ENCODE measurements around the gene GGA2. TPM values are rescaled to one million over a fixed set of nuclear protein-coding genes. Genes with fewer than 3 reads are reported as not detected.
"Not testable (repeated sequence)": the region's sequence is repeated elsewhere in the genome, so short reads cannot be mapped to it uniquely, and the experiment has no call there.

Gene GGA2
- polyA plus RNA-seq, 1 donor = 165 TPM

- DNase-seq = no peak
Observed at GRCh38 chr16:23505180-23505665, 5.1 kb downstream of the GGA2 start.

- DNase-seq = no peak
Observed at GRCh38 chr16:23504453-23505179, 5.7 kb downstream of the GGA2 start.

GRCh38 chr16:23504076-23504452, 6.2 kb downstream of the GGA2 start:
- DNase-seq = no peak

- no peak for DNase-seq
Observed at GRCh38 chr16:23502466-23502865, 7.8 kb downstream of the GGA2 start.

GRCh38 chr16:23501291-23501690, 9.0 kb downstream of the GGA2 start:
- DNase-seq = no peak

GRCh38 chr16:23500862-23501225, 9.4 kb downstream of the GGA2 start:
- no peak for DNase-seq

GRCh38 chr16:23500212-23500861, 10.0 kb downstream of the GGA2 start:
- DNase-seq = no peak

- no peak for DNase-seq
Observed at GRCh38 chr16:23499801-23500200, 10.5 kb downstream of the GGA2 start.

- DNase-seq = no peak
Observed at GRCh38 chr16:23498863-23499262, 11.4 kb downstream of the GGA2 start.

- no peak for DNase-seq
Observed at GRCh38 chr16:23497543-23497868, 12.8 kb downstream of the GGA2 start.

GRCh38 chr16:23496821-23497542, 13.3 kb downstream of the GGA2 start:
- DNase-seq = no peak

- DNase-seq = no peak
Observed at GRCh38 chr16:23495671-23496070, 14.6 kb downstream of the GGA2 start.

- DNase-seq = no peak
Observed at GRCh38 chr16:23494188-23494587, 16.1 kb downstream of the GGA2 start.

- DNase-seq = no peak
Observed at GRCh38 chr16:23491490-23492391, 18.6 kb downstream of the GGA2 start.

GRCh38 chr16:23486480-23486879, 23.8 kb downstream of the GGA2 start:
- DNase-seq = no peak

GRCh38 chr16:23485841-23486240, 24.5 kb downstream of the GGA2 start:
- DNase-seq = no peak

- DNase-seq = no peak
Observed at GRCh38 chr16:23485257-23485614, 25.1 kb downstream of the GGA2 start.

- no peak for DNase-seq
Observed at GRCh38 chr16:23484510-23485256, 25.6 kb downstream of the GGA2 start.

GRCh38 chr16:23483492-23483891, 26.8 kb downstream of the GGA2 start:
- not testable (repeated sequence) for DNase-seq

GRCh38 chr16:23482778-23483177, 27.5 kb downstream of the GGA2 start:
- no peak for DNase-seq

- no peak for DNase-seq
Observed at GRCh38 chr16:23480257-23480656, 30.0 kb downstream of the GGA2 start.

GRCh38 chr16:23479138-23479537, 31.2 kb downstream of the GGA2 start:
- DNase-seq = no peak
